22Rv1 (cell line): ENCODE data around the gene ALKBH5.

Experiments used
- CTCF ChIP-seq: fragments of 450-650 bp; IDR thresholded peaks from 2 replicates; pipeline ENCODE4 v1.5.1; 2017; ENCODE audit warnings: mild to moderate bottlenecking
- ZFX ChIP-seq: fragments of 450-650 bp; IDR thresholded peaks from 2 replicates; pipeline ENCODE4 v1.6.1; 2017; ENCODE audit warnings: antibody characterized with exemption, borderline replicate concordance

GRCh38 chr17:18146259-18146658 lies 37.4 kb upstream of the ALKBH5 start:
- no peak for TF ChIP-seq CTCF
- no peak for TF ChIP-seq ZFX
